HepG2 (cell line): ENCODE data around the gene TLE1. TPM values are rescaled to one million over a fixed set of nuclear protein-coding genes. Genes with fewer than 3 reads are reported as not detected.

Experiments used
- CBX2 ChIP-seq, 2 experiments: fragments of 200-600 bp in 1 of 2; sonication (generic); formaldehyde crosslinking in 1 of 2; IDR thresholded peaks; 2 replicates each; pipeline versions ENCODE4 v1.7.0 to v1.8.1; 2018 to 2022; ENCODE audit warnings: low read depth in 2 of 2, low read length in 1 of 2, mild to moderate bottlenecking in 1 of 2, missing genetic modification reagents in 1 of 2
- ELF1 ChIP-seq: sonication (generic); formaldehyde crosslinking; IDR thresholded peaks from 2 replicates; pipeline ENCODE4 v1.4.0; 2020; ENCODE audit warnings: missing genetic modification reagents
- GATA4 ChIP-seq: sonication (generic); IDR thresholded peaks from 2 replicates; pipeline ENCODE4 v1.6.1; 2016; ENCODE audit warnings: antibody characterized with exemption, low read depth, borderline replicate concordance
- MIER3 ChIP-seq: IDR thresholded peaks from 2 replicates; pipeline ENCODE4 v1.6.1; 2016; ENCODE audit warnings: missing compliant biosample characterization, borderline replicate concordance
- NR2F6 ChIP-seq, 2 experiments: IDR thresholded peaks; 2 replicates each; pipeline ENCODE4 v1.6.1; 2016; ENCODE audit warnings: antibody characterized with exemption in 1 of 2, mild to moderate bottlenecking in 1 of 2
- PAXIP1 ChIP-seq: sonication (generic); formaldehyde crosslinking; conservative IDR thresholded peaks from 2 replicates; pipeline ENCODE4 v1.4.0; 2020; ENCODE audit warnings: mild to moderate bottlenecking, missing genetic modification reagents, moderate library complexity
- PITX1 ChIP-seq: sonication (generic); formaldehyde crosslinking; IDR thresholded peaks from 2 replicates; pipeline ENCODE4 v1.5.1; 2020; ENCODE audit warnings: mild to moderate bottlenecking, missing genetic modification reagents
- REPIN1 ChIP-seq: sonication (generic); formaldehyde crosslinking; IDR thresholded peaks from 2 replicates; pipeline ENCODE4 v1.8.0; 2022; ENCODE audit warnings: missing genetic modification reagents, low read depth, mild to moderate bottlenecking, borderline replicate concordance
- SALL1 ChIP-seq: sonication (generic); formaldehyde crosslinking; IDR thresholded peaks from 2 replicates; pipeline ENCODE4 v1.8.0; 2022; ENCODE audit warnings: mild to moderate bottlenecking, missing genetic modification reagents
- TFE3 ChIP-seq: IDR thresholded peaks from 2 replicates; pipeline ENCODE4 v1.6.1; 2016
- THRA ChIP-seq: sonication (generic); formaldehyde crosslinking; IDR thresholded peaks from 2 replicates; pipeline ENCODE4 v1.4.0; 2020; ENCODE audit warnings: missing genetic modification reagents, borderline replicate concordance
- ZNF430 ChIP-seq: sonication (generic); formaldehyde crosslinking; IDR thresholded peaks from 2 replicates; pipeline ENCODE4 v1.9.0; 2021; ENCODE audit warnings: mild to moderate bottlenecking, missing genetic modification reagents
- ZNF580 ChIP-seq: IDR thresholded peaks from 2 replicates; pipeline ENCODE4 v1.6.1; 2016; ENCODE audit warnings: low read depth, borderline replicate concordance
- ZNF710 ChIP-seq: sonication (generic); formaldehyde crosslinking; IDR thresholded peaks from 2 replicates; pipeline ENCODE4 v1.5.0; 2020; ENCODE audit warnings: mild to moderate bottlenecking, missing genetic modification reagents, borderline replicate concordance
- polyA plus RNA-seq, 8 experiments: library from polyadenylated mRNA; depleted of rRNA in 3 of 8; stranded (reverse) in 7 of 8; unstranded in 1 of 8; fragments of >200 nt; fragmentation: Illumina TruSeq in 4 of 8; extraction: Trizol in 4 of 8; gene quantifications; 2 replicates each; pipeline versions ENCODE4 v1.2.1 to v1.2.3, GENCODE V29; 2011 to 2016; ENCODE audit warnings: low read depth in 4 of 8, missing spikeins in 1 of 8, mixed read lengths in 1 of 8; ENCODE audit not compliant: insufficient read depth in 1 of 8
- total RNA-seq, 5 experiments: library from RNA; depleted of rRNA; stranded (reverse); fragments of >200 nt; fragmentation: Illumina TruSeq; extraction: Trizol; gene quantifications; 2 replicates each; pipeline ENCODE4 v1.2.3, GENCODE V29; 2016; ENCODE audit warnings: low read depth in 1 of 5
- TF ChIP-seq, protein P1 (sequence below): IDR thresholded peaks from 2 replicates; pipeline ENCODE4 v1.6.1; 2016; ENCODE audit warnings: mild to moderate bottlenecking

TLE1 gene
- total and polyA plus RNA-seq, 2 of the 13 experiments (the other 11 are each of a cell fraction or from before 2014, with no cell fraction given): 35.9 to 109 TPM

GRCh38 chr9:81609782-81610739 is 79.3 kb downstream of the TLE1 start (continued):
- TF ChIP-seq REPIN1 (CRISPR knock-in tag) (peak; percentile 72; the same call in 1 of the 2 replicates), MIER3 (CRISPR knock-in tag) (peak; percentile 58; the same call in 1 of the 2 replicates), PAXIP1 (CRISPR knock-in tag) (peak; percentile 93), ZNF710 (CRISPR knock-in tag) (peak; percentile 94), CBX2 (IDR thresholded peaks at IDR 0.05; ENCODE audit: low read depth, low read length) (no peak), CBX2 (CRISPR knock-in tag; IDR thresholded peaks at IDR 0.05; ENCODE audit: low read depth) (no peak), ZNF580 (no peak), TFE3 (peak; percentile 58; the same call in 1 of the 2 replicates), GATA4 (peak; percentile 82; the same call in 1 of the 2 replicates), NR2F6 (IDR thresholded peaks at IDR 0.05) (peak; percentile 83), NR2F6 (CRISPR knock-in tag; IDR thresholded peaks at IDR 0.05) (peak; percentile 87), SALL1 (CRISPR knock-in tag) (peak; percentile 93), PITX1 (peak; percentile 83; the same call in 1 of the 2 replicates), ELF1 (CRISPR knock-in tag) (peak; percentile 28; the same call in 1 of the 2 replicates), THRA (CRISPR knock-in tag) (peak; percentile 75; the same call in 1 of the 2 replicates), ZNF430 (0 out of 2 replicates have a peak, but pooled peaks have one; percentile 36)
- TF ChIP-seq, protein P1, sequence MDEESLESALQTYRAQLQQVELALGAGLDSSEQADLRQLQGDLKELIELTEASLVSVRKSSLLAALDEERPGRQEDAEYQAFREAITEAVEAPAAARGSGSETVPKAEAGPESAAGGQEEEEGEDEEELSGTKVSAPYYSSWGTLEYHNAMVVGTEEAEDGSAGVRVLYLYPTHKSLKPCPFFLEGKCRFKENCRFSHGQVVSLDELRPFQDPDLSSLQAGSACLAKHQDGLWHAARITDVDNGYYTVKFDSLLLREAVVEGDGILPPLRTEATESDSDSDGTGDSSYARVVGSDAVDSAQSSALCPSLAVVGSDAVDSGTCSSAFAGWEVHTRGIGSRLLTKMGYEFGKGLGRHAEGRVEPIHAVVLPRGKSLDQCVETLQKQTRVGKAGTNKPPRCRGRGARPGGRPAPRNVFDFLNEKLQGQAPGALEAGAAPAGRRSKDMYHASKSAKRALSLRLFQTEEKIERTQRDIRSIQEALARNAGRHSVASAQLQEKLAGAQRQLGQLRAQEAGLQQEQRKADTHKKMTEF (CRISPR knock-in tag): peak; percentile 68; the same call in 1 of the 2 replicates
